Fibroblast of peridontal ligament (primary cell): ENCODE data around the gene CLIP4.
A peak's percentile ranks its signal among the peaks of the same experiment; 100 is the strongest.
"Not testable (repeated sequence)": the region's sequence is repeated elsewhere in the genome, so short reads cannot be mapped to it uniquely, and the experiment has no call there.

Experiments used
- DNase-seq: peaks from one replicate; pipeline ENCODE4 v3.0.0-alpha.2; 2010; ENCODE audit errors: extremely low read depth

Gene CLIP4

GRCh38 chr2:29097569-29097968 lies 17.6 kb upstream of the CLIP4 start:
- no peak for DNase-seq

- DNase-seq = no peak
Measured at GRCh38 chr2:29100564-29100963, 14.7 kb upstream of the CLIP4 start.

GRCh38 chr2:29104688-29105087 lies 10.5 kb upstream of the CLIP4 start:
- DNase-seq = no peak

- DNase-seq = no peak
Measured at GRCh38 chr2:29105375-29105774, 9.8 kb upstream of the CLIP4 start.

- DNase-seq = no peak
Measured at GRCh38 chr2:29106256-29106655, 9.0 kb upstream of the CLIP4 start.

- DNase-seq = peak; percentile 71
Measured at GRCh38 chr2:29106980-29107388, 8.2 kb upstream of the CLIP4 start.

- DNase-seq = not testable (repeated sequence)
Measured at GRCh38 chr2:29107547-29107946, 7.7 kb upstream of the CLIP4 start.

- peak; percentile 88 for DNase-seq
Measured at GRCh38 chr2:29108225-29108624, 7.0 kb upstream of the CLIP4 start.

GRCh38 chr2:29109246-29109645 lies 6.0 kb upstream of the CLIP4 start:
- no peak for DNase-seq

GRCh38 chr2:29110916-29111535 lies 4.2 kb upstream of the CLIP4 start:
- DNase-seq = no peak

GRCh38 chr2:29112379-29112778 lies 2.8 kb upstream of the CLIP4 start:
- no peak for DNase-seq

GRCh38 chr2:29113027-29113686 lies 2.1 kb upstream of the CLIP4 start:
- DNase-seq = no peak

GRCh38 chr2:29113891-29114321 lies 1.3 kb upstream of the CLIP4 start:
- peak; percentile 66 for DNase-seq

GRCh38 chr2:29114586-29114945 lies 649 bp upstream of the CLIP4 start:
- DNase-seq = no peak

GRCh38 chr2:29115797-29116781 lies 874 bp downstream of the CLIP4 start:
- DNase-seq = peak; percentile 85

- DNase-seq = no peak
Measured at GRCh38 chr2:29117636-29118303, 2.6 kb downstream of the CLIP4 start.

- DNase-seq = no peak
Measured at GRCh38 chr2:29119211-29119610, 4.0 kb downstream of the CLIP4 start.

- DNase-seq = no peak
Measured at GRCh38 chr2:29120846-29121245, 5.6 kb downstream of the CLIP4 start.

- DNase-seq = peak; percentile 76
Measured at GRCh38 chr2:29123617-29124349, 8.6 kb downstream of the CLIP4 start.

- DNase-seq = no peak
Measured at GRCh38 chr2:29124504-29124903, 9.3 kb downstream of the CLIP4 start.

GRCh38 chr2:29129586-29130281 lies 14.5 kb downstream of the CLIP4 start:
- peak; percentile 35 for DNase-seq
